Inflammatory macrophage treated with lipopolysaccharide for 4 hours (primary cell): ENCODE results near the gene ZBTB9.

ENCODE experiments used
- DNase-seq: peaks from one replicate; pipeline ENCODE4 v3.0.0-alpha.2; 2020

Gene ZBTB9, protein sequence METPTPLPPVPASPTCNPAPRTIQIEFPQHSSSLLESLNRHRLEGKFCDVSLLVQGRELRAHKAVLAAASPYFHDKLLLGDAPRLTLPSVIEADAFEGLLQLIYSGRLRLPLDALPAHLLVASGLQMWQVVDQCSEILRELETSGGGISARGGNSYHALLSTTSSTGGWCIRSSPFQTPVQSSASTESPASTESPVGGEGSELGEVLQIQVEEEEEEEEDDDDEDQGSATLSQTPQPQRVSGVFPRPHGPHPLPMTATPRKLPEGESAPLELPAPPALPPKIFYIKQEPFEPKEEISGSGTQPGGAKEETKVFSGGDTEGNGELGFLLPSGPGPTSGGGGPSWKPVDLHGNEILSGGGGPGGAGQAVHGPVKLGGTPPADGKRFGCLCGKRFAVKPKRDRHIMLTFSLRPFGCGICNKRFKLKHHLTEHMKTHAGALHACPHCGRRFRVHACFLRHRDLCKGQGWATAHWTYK

GRCh38 chr6:33454009-33454946 is at the start of gene ZBTB9:
ZBTB9 (plus strand) TSS chr6:33454576; CDS start chr6:33455101, 525 bp downstream.
- DNase-seq: peak; percentile 99

DNA sequence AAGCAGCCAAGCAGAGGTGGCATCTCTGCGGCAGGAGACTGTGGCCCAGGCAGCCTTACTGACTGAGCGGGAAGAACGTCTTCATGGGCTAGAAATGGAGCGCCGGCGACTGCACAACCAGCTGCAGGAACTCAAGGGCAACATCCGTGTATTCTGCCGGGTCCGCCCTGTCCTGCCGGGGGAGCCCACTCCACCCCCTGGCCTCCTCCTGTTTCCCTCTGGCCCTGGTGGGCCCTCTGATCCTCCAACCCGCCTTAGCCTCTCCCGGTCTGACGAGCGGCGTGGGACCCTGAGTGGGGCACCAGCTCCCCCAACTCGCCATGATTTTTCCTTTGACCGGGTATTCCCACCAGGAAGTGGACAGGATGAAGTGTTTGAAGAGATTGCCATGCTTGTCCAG is 49.5 kb upstream of the ZBTB9 start:
- no peak for DNase-seq

DNA sequence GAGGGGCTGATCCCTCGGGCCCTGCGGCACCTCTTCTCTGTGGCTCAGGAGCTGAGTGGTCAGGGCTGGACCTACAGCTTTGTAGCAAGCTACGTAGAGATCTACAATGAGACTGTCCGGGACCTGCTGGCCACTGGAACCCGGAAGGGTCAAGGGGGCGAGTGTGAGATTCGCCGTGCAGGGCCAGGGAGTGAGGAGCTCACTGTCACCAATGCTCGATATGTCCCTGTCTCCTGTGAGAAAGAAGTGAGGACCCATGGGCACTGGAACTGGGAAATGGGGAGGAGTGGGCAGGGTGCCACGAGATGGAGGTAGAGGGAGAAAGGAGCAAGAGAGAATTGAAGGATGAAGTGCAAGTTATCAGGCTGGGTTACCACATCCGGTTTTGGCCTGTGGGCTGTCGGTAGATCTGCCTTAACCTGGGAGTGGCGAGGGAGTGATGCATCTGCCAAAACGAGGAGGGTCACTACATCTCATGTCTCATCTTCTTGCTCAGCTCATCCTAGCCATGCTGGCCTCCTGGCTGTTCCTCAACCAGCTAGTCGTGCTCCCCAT is 48.9 kb upstream of the ZBTB9 start:
- no peak for DNase-seq

GRCh38 chr6:33406126-33406525 is 48.2 kb upstream of the ZBTB9 start:
- DNase-seq: no peak

DNA sequence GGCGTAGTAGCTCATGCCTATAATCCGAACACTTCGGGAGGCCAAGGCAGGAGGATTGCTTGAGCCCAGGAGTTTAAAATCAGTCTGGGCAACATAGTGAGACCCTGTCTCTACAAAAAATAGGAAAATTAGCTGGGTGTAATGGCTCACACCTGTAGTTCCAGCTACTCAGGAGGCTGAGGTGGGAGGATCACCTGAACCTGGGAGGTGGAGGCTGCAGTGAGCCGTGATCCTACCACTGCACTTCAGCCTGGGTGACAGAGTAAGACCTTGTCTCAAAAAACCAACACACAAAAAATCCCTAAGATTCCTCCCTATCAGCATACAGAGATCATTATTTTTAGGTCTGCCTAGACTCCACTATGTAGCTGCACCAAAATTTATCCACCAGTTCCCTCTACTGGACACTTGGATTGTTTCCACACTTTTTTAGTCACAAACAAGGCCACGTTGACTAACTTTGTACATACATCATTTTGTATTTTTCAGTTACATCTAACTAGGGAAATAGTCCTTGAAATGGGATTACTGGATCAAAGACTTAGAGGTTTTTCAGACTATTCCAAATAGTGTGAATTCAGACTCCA is 47.2 kb upstream of the ZBTB9 start:
- peak; percentile 55 for DNase-seq

GRCh38 chr6:33410050-33410710 is 44.2 kb upstream of the ZBTB9 start:
- DNase-seq: peak; percentile 99

DNA sequence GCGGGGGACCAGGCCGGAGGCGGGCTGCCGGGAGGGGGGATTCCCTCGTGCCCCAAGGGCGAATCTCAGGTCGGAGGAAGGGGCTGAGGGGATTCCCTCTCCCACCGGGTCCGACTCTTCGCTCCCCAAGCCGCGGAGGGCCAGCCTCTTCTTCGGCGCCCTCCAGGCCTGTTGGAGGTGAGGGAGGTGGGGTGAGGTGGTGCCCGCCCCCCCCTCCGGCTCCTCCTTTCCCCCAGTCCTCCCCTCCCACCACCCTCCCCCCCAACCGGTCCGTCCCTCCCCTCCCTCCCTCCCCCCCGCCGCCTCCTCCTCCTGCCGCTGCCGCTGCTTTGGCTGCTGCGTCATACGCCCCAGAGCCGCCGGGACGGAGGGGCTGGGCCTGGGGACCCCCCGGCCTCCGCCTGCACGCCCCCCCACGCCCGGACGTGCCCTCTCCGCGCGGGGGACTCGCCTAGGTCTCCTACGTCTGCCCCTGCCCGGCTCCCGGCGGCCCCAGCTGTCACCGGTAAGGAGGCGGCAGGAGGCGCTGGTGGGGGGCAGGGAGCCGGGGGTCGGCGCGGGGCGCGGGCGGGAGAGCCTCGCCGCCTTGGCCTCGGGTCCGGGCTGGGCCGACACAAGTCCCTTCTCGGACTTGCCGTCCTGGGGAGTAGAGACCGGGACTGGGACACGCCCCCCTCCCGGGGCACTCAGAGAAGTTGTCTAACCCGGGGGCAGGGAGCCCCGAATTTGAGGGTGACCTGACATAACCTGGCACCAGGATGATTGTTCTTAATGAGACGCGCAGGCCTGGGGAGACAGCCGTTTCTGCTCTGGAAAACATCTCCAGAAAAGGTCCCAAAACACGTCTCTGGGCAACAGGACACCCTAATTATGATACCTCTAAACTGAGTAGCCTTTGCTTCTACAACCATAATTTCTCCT is 43.4 kb upstream of the ZBTB9 start, which contains the start of gene PHF1:
Gene PHF1 (plus strand): TSS at position 304 of the 921 bp plus-strand sequence. CDS start 1,250 bp downstream, outside the sequence.
- no peak for DNase-seq

DNA sequence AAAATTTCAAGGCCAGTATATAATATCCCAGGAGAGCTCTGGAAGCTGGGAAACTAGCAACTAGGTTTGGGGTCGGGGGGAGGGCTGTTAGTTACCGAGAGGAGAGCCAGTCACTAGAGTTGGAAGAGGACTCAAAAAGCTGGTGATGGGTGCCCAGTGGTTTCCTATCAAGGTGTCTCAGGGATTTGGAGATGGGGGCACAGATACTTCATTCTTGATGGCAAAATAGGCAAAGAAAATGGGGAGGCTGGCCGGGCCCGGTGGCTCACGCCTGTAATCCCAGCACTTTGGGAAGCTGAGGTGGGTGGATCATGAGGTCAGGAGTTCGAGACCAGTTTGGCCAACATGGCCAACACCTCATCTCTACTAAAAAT is 42.8 kb upstream of the ZBTB9 start:
- no peak for DNase-seq

DNA sequence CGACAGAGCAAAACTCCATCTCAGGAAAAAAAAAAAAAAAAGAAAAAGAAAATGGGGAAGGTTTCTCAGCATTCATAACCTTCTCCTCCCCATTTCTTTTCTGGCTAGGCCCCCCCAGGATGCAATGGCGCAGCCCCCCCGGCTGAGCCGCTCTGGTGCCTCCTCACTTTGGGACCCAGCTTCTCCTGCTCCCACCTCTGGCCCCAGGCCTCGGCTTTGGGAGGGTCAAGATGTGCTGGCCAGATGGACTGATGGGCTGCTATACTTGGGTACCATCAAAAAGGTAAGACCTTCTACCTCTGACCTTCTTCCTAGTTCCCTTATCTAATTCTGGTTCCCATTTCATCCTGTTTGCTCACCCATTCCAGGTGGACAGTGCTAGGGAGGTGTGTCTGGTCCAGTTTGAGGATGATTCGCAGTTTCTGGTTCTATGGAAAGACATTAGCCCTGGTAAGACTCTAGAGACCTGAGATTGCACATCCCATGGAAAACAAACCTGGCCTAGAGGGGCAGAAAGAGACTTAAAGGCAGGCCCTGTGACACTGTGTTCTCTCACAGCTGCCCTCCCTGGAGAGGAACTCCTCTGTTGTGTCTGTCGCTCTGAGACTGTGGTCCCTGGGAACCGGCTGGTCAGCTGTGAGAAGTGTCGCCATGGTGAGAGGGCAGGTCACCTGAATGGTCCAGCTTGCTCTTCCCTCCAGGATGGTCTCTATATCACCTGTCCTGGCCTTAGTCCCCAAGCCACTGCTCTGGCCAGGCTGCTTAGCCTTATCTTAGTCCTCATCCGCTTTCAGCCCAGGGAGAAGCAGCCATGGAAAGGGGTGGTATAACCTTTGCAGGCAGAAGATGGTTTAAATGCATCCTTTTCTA is 42.0 kb upstream of the ZBTB9 start:
- DNase-seq: no peak

GRCh38 chr6:33413241-33414120 is 40.9 kb upstream of the ZBTB9 start:
- DNase-seq: no peak

DNA sequence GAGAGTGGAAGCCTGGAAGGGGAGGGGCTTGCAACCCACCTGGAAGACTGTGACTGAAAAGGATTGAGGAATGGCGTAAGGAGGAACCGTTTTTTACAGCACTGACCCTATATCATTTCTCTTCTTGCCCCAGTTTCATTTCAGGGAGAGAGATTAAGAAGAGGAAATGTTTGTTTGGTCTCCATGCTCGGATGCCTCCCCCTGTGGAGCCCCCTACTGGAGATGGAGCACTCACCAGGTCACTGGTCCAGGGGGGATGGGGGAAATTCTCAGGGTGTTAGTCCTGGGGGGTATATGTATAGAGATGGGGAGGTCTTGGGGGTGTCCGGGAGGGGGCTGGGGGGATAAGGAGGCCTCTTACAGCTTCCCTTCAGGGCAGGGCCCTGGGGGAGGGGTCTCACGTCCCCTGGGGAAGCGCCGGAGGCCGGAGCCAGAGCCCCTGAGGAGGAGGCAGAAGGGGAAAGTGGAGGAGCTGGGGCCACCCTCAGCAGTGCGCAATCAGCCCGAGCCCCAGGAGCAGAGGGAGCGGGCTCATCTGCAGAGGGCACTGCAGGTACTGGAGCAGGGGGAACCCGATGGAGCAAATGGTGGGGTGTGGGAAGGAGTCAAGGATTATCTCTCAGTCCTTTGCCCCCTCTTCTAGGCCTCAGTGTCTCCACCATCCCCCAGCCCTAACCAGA is 39.6 kb upstream of the ZBTB9 start:
- DNase-seq: peak; percentile 30

- no peak for DNase-seq
Measured at GRCh38 chr6:33415831-33416230, 38.5 kb upstream of the ZBTB9 start.

- DNase-seq: no peak
Measured at GRCh38 chr6:33416386-33417127, 37.8 kb upstream of the ZBTB9 start.

GRCh38 chr6:33417128-33417902 is 37.1 kb upstream of the ZBTB9 start:
- DNase-seq: peak; percentile 54

- peak; percentile 100 for DNase-seq
Measured at GRCh38 chr6:33417903-33418689, 36.3 kb upstream of the ZBTB9 start, which contains the start of gene CUTA. CUTA (minus strand) TSS chr6:33418107; CDS start chr6:33418000, 107 bp downstream.
